HUES6 (cell line): Measurements from ENCODE around the gene PDXP.

Experiments
- H3K27ac ChIP-seq: 2 replicates; pipeline ENCODE4 v1.7.0; 2013; ENCODE audit warnings: low read depth, mild to moderate bottlenecking, low read length, inconsistent platforms
- H3K27me3 ChIP-seq: 2 replicates; pipeline ENCODE4 v1.6.1; 2013; ENCODE audit warnings: low read length; ENCODE audit not compliant: control insufficient read depth, insufficient read depth
- H3K36me3 ChIP-seq: 2 replicates; pipeline ENCODE4 v1.6.1; 2013; ENCODE audit warnings: low read length; ENCODE audit not compliant: control insufficient read depth, insufficient read depth
- H3K4me1 ChIP-seq: 2 replicates; pipeline ENCODE4 v1.6.1; 2013; ENCODE audit warnings: low read length; ENCODE audit not compliant: control insufficient read depth, insufficient read depth
- H3K4me3 ChIP-seq: 2 replicates; pipeline ENCODE4 v1.5.1; 2013; ENCODE audit warnings: low read depth, low read length
- H3K9ac ChIP-seq: one replicate; pipeline ENCODE4 v1.6.1; 2013; ENCODE audit warnings: mild to moderate bottlenecking, low read length
- H3K9me3 ChIP-seq: 2 replicates; pipeline ENCODE4 v1.6.1; 2013; ENCODE audit warnings: low read depth, low read length; ENCODE audit not compliant: control insufficient read depth, insufficient read depth

The PDXP gene

DNA sequence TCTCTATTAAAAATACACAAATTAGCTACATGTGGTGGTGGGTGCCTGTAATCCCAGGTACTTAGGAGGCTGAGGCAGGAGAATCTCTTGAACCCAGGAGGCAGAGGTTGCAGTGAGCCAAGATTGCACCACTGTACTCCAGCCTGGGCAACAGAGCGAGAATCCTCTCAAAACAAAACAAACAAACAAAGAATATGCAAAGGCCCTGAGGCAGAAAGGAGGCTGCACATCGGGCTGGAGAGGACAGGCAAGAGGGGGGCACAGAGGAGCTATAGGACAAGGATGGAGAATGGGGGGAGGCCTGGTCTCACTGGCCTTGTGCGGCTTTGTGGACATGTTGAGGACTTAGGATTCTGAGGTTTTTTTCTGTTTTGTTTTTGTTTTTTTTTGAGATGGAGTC, 46.7 kb downstream of the PDXP start:
- peaks cover 69% of the 10 kb centered on the region for H3K36me3 ChIP-seq
- no peak overlapping the region for H3K27ac ChIP-seq

DNA sequence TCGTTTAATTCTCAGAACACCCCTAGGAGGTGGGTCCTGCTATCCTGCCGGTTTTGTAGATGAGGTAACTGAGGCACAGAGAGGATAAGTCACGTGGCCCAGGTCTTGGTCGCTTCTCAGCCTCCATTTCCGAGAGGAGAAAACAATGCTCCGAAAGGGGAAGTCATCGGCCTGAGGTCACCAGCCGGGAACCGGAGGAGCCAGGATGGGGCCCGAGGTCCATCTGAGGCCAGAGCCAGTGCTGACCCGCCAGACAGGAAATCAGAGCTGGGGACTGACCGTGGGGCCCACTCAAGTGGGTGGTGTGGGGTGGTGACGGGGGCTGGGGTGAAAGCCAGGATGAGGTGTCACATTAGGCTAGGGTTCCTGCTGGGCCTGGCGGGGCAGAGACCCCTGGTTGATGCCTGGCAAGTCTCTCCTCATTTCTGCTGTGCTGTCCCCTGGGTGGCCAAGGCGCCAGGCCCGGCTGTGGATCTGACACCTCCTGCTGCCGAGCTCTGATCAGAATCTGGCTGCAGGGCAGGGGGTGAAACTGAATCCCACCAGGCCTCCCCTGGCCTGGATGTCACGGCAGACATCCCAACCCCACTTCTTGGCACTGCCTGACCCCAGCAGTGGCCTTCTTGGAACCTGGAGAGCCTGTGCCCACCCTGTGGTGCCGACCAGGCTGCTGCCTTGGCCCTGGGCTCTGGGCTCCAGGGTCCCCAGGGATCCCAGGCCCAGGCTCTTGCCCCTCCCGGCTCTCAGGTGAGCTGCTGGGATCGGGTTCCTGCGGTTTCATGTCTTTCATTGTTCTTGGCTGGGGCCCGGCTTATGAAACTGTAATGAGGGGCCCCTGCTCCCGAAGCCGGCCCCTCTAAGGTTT, 50.3 kb downstream of the PDXP start:
- Histone ChIP-seq H3K4me3 (no peak overlapping the region), H3K9ac (no peak overlapping the region), H3K9me3 (no peaks in the 10 kb centered on the region), H3K27ac (no peak overlapping the region), H3K27me3 (no peaks in the 10 kb centered on the region), H3K36me3 (peaks cover 70% of the 10 kb centered on the region), H3K4me1 (no peaks in the 10 kb centered on the region)

More for the DNA sequence above, 46.7 kb downstream of the PDXP start:
- Histone ChIP-seq H3K4me3 (no peak overlapping the region), H3K27me3 (no peaks in the 10 kb centered on the region), H3K4me1 (no peaks in the 10 kb centered on the region), H3K9ac (no peak overlapping the region), H3K9me3 (no peaks in the 10 kb centered on the region)

DNA sequence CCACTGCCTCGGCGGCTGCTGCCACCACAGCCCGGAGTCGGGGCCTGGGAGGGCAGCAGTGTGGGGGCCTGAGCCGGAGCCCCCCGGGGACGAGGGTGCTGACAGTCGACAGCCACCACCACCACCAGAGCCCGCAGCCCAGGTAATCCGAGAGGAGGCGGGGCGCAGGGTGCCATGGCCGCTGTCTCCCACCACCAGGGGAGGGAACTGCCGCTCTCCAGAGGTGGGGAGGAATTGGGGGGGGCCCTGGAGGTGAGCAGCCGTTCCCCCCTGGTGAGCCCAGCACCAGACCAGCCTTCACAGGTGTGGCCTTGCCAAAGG, 50.9 kb downstream of the PDXP start:
- Histone ChIP-seq H3K4me1 (no peaks in the 10 kb centered on the region), H3K36me3 (peaks cover 69% of the 10 kb centered on the region), H3K27ac (no peak overlapping the region), H3K4me3 (no peak overlapping the region), H3K9me3 (no peaks in the 10 kb centered on the region), H3K27me3 (no peaks in the 10 kb centered on the region), H3K9ac (no peak overlapping the region)

DNA sequence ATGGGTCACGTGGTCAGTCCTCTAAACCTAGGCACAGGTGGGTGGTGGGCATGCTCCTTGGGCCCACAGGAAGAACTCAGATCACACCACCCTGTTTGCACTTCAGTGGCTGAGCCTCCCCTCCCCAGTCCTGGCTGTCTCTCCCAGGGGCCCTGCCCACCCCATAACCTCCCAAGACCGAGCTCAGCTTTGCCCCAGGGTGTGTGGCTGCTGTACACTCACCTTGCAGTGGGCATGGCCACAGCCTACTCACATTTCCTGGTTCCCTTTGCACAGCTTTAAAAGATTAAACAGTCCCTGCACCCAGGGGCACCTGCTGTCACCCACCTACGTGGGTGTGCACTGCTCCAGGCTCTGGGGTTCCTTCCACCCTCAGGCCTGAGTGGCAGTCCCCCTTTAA, 52.2 kb downstream of the PDXP start:
- Histone ChIP-seq H3K9ac (no peak overlapping the region), H3K4me1 (no peaks in the 10 kb centered on the region), H3K9me3 (no peaks in the 10 kb centered on the region), H3K27me3 (no peaks in the 10 kb centered on the region), H3K36me3 (peaks cover 60% of the 10 kb centered on the region), H3K27ac (no peak overlapping the region), H3K4me3 (no peak overlapping the region)

DNA sequence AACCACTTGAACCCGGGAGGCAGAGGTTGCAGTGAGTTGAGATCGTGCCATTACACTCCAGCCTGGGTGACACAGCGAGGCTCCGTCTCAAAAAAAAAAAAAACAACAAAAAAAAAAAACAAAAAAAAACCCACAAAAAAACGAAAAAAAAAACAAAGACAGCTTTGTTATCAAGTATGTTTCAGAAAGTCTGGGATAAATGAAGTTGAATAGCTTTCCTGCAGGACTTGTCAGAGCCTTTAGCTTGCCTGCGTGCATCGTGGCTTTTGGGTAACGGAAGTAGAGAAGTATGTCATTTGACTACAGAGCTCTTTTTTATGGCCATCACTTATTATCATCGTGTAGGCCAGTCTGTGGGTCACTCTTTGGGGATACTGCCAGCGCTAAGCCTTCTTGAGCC, 53.0 kb downstream of the PDXP start:
- Histone ChIP-seq H3K9ac (no peak overlapping the region), H3K4me3 (no peak overlapping the region), H3K9me3 (no peaks in the 10 kb centered on the region), H3K36me3 (peaks cover 55% of the 10 kb centered on the region), H3K27me3 (no peaks in the 10 kb centered on the region), H3K27ac (no peak overlapping the region), H3K4me1 (no peaks in the 10 kb centered on the region)

DNA sequence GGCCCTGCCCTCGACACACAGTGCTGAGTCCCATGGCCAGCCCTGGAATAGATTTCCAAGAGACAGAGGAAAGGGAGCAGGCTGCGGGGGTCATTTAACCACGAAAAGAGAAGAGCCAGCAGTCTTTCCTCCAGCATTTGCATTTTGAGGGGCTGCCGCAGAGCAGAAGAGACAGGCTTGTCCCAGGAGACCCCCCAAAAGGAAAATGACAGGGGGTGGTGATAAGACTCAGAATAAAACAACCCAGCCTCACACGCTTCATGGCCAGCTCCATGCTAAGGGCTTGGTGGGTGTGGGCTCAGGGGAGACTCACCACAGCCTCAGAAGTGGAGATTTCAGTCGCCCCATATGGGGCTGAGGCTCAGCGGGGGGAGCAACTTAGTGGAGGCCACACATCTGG, 55.2 kb downstream of the PDXP start:
- Histone ChIP-seq H3K27ac (no peak overlapping the region), H3K9me3 (no peaks in the 10 kb centered on the region), H3K4me1 (no peaks in the 10 kb centered on the region), H3K4me3 (no peak overlapping the region), H3K9ac (no peak overlapping the region), H3K27me3 (no peaks in the 10 kb centered on the region), H3K36me3 (peaks cover 52% of the 10 kb centered on the region)

DNA sequence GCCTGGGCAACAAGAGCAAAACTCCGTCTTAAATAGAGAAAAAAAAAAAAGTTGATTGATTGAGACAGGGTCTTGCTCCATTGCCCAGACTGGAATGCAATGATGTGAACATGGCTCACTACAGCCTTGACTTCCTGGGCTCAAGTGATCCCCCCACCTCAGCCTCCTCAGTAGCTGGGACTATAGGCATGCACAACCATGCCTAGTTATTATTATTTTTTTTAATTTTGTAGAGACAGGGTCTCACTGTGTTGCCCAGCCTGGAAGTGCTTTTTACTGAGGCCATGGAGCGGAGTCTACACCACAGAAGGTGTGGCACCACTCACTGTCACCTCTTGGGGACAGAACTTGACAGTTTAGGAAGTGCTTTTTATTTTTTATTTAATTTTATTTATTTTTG, 56.1 kb downstream of the PDXP start:
- Histone ChIP-seq H3K4me3 (no peak overlapping the region), H3K9me3 (no peaks in the 10 kb centered on the region), H3K27me3 (no peaks in the 10 kb centered on the region), H3K27ac (no peak overlapping the region), H3K36me3 (peaks cover 48% of the 10 kb centered on the region), H3K4me1 (no peaks in the 10 kb centered on the region), H3K9ac (no peak overlapping the region)

DNA sequence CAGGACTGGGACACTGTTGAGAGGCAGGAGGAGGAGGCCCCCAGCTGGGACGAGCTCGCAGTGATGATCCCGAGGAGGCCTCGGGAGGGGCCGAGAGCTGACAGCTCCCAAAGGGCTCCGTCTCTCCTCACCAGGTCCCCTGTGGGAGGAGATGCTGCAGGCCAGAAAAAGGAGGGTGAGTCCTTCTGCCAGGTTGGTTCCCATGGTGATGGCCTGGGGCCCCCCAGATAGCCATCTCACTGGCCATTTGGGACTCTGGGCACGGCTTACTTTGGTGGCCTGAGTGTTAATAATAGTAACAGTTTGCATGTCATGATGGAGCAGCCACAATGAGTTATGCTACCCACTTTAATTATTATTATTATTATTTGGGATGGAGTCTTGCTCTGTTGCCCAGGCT, 57.2 kb downstream of the PDXP start:
- Histone ChIP-seq H3K4me1 (no peaks in the 10 kb centered on the region), H3K9me3 (no peaks in the 10 kb centered on the region), H3K36me3 (peaks cover 37% of the 10 kb centered on the region), H3K4me3 (no peak overlapping the region), H3K27ac (no peak overlapping the region), H3K27me3 (no peaks in the 10 kb centered on the region), H3K9ac (no peak overlapping the region)
